ENCODE data around the gene EIF3I.
A peak's percentile ranks its signal among the peaks of the same experiment; 100 is the strongest.

Gene EIF3I

GRCh38 chr1:32201011-32201855, 21.0 kb upstream of the EIF3I start:
- in situ Hi-C loops (cut with MboI; ENCODE audit: low sequenced_read_pairs, unreplicated experiment): no loop called here
- TF ChIP-seq CTCF (IDR thresholded peaks at IDR 0.05; ENCODE audit: borderline replicate concordance, control extremely low read depth, extremely low read depth, insufficient read depth, missing control alignments): no peak
- peak; percentile 86 for DNase-seq (ENCODE audit: low spot score)

GRCh38 chr1:32204943-32205361, 17.3 kb upstream of the EIF3I start:
- in situ Hi-C loops (cut with MboI; ENCODE audit: low sequenced_read_pairs, unreplicated experiment): no loop called here
- no peak for TF ChIP-seq CTCF (IDR thresholded peaks at IDR 0.05; ENCODE audit: borderline replicate concordance, control extremely low read depth, extremely low read depth, insufficient read depth, missing control alignments)
- DNase-seq (ENCODE audit: low spot score): no peak

- in situ Hi-C loops (cut with MboI; ENCODE audit: low sequenced_read_pairs, unreplicated experiment): no loop called here
- no peak for TF ChIP-seq CTCF (IDR thresholded peaks at IDR 0.05; ENCODE audit: borderline replicate concordance, control extremely low read depth, extremely low read depth, insufficient read depth, missing control alignments)
Measured at GRCh38 chr1:32205401-32206370, 16.5 kb upstream of the EIF3I start, which contains the start of gene IQCC. IQCC (plus strand) TSS chr1:32205671; CDS start chr1:32205682, 11 bp downstream.

GRCh38 chr1:32208469-32208868, 13.7 kb upstream of the EIF3I start:
- TF ChIP-seq CTCF (IDR thresholded peaks at IDR 0.05; ENCODE audit: borderline replicate concordance, control extremely low read depth, extremely low read depth, insufficient read depth, missing control alignments): no peak
- in situ Hi-C loops (cut with MboI; ENCODE audit: low sequenced_read_pairs, unreplicated experiment): no loop called here
- DNase-seq (ENCODE audit: low spot score): no peak

More at GRCh38 chr1:32205401-32206370, 16.5 kb upstream of the EIF3I start, which contains the start of gene IQCC:
- peak; percentile 96 for DNase-seq (ENCODE audit: low spot score)

GRCh38 chr1:32208891-32209328, 13.3 kb upstream of the EIF3I start, which contains the start of gene DCDC2B:
DCDC2B (plus strand) TSS chr1:32209089; CDS start chr1:32209094, 5 bp downstream.
- no peak for DNase-seq (ENCODE audit: low spot score)
- TF ChIP-seq CTCF (IDR thresholded peaks at IDR 0.05; ENCODE audit: borderline replicate concordance, control extremely low read depth, extremely low read depth, insufficient read depth, missing control alignments): no peak
- in situ Hi-C loops (cut with MboI; ENCODE audit: low sequenced_read_pairs, unreplicated experiment): no loop called here

All from GM13976 (cell line).